A673 (cell line): ENCODE results near the gene C5. TPM values are rescaled to one million over a fixed set of nuclear protein-coding genes. Genes with fewer than 3 reads are reported as not detected.

Source experiments
- BruUV-seq: library from RNA; stranded (reverse); fragments of 400-500 nt; replicated peaks from 2 replicates; lab custom pipeline; 2021; lab: Mats Ljungman, UMichigan
- CTCF ChIA-PET: fragments of 300-600 bp; sonication (Branson Sonifier 250); formaldehyde crosslinking; loops from one replicate; lab custom pipeline; 2022; ENCODE audit warnings: antibody characterized with exemption; lab: Charles Lee
- POLR2A ChIA-PET: fragments of 300-600 bp; sonication (Branson Sonifier 250); formaldehyde crosslinking; loops from one replicate; lab custom pipeline; 2022; ENCODE audit warnings: antibody characterized with exemption; ENCODE audit not compliant: low non-redundant PET; lab: Charles Lee
- DNase-seq: peaks from one replicate; pipeline ENCODE4 v3.0.0-alpha.2; 2015; ENCODE audit warnings: low spot score
- H3K27ac ChIP-seq: fragments of 200-600 bp; sonication (generic); 2 replicates; pipeline ENCODE4 v1.5.1; 2016; ENCODE audit warnings: mixed run types, low read depth, mild to moderate bottlenecking, mixed read lengths, antibody characterized with exemption, low read length; ENCODE audit not compliant: poor library complexity, severe bottlenecking
- H3K27me3 ChIP-seq: fragments of 200-600 bp; sonication (generic); replicated peaks from 2 replicates; pipeline ENCODE4 v1.6.1; 2017; ENCODE audit warnings: mixed run types, low read depth, mild to moderate bottlenecking, mixed read lengths, antibody characterized with exemption, low read length; ENCODE audit not compliant: insufficient read depth, poor library complexity
- H3K36me3 ChIP-seq: fragments of 200-600 bp; sonication (generic); 2 replicates; pipeline ENCODE4 v1.6.1; 2016; ENCODE audit warnings: mixed run types, mild to moderate bottlenecking, mixed read lengths, antibody characterized with exemption, low read length; ENCODE audit not compliant: insufficient read depth, poor library complexity, severe bottlenecking
- H3K4me1 ChIP-seq: fragments of 200-600 bp; sonication (generic); 2 replicates; pipeline ENCODE4 v1.6.1; 2017; ENCODE audit warnings: mixed run types, mild to moderate bottlenecking, mixed read lengths, antibody characterized with exemption, low read length; ENCODE audit not compliant: insufficient read depth, poor library complexity, severe bottlenecking
- H3K4me3 ChIP-seq: fragments of 200-600 bp; sonication (generic); 2 replicates; pipeline ENCODE4 v1.5.1; 2016; ENCODE audit warnings: low read depth, mixed run types, mild to moderate bottlenecking, mixed read lengths, low read length; ENCODE audit not compliant: poor library complexity, severe bottlenecking
- H3K9me3 ChIP-seq: fragments of 200-600 bp; sonication (generic); 2 replicates; pipeline ENCODE4 v1.6.1; 2016; ENCODE audit warnings: mixed run types, low read depth, mild to moderate bottlenecking, mixed read lengths, antibody characterized with exemption, low read length; ENCODE audit not compliant: poor library complexity, severe bottlenecking
- CTCF ChIP-seq: fragments of 300-800, 200-600 bp; sonication (generic); conservative IDR thresholded peaks from 2 replicates; pipeline ENCODE4 v1.5.1; 2017; ENCODE audit warnings: low read depth, mild to moderate bottlenecking, antibody characterized with exemption, low read length, moderate library complexity, mixed read lengths
- EZH2 ChIP-seq: fragments of 200-600 bp; sonication (generic); IDR thresholded peaks from 2 replicates; pipeline ENCODE4 v1.6.1; 2017; ENCODE audit warnings: borderline replicate concordance, low read depth, mild to moderate bottlenecking, mixed read lengths, antibody characterized with exemption, low read length; ENCODE audit not compliant: poor library complexity, severe bottlenecking
- intact Hi-C: fragments of 100-400 bp; cut with micrococcal nuclease; formaldehyde crosslinking; loops from one replicate; pipeline ENCODE4 v1.10.0; 2022; ENCODE audit not compliant: unreplicated experiment
- total RNA-seq: library from RNA; stranded (reverse); gene quantifications from 2 replicates; pipeline ENCODE4 v1.2.3, GENCODE V29; 2021

C5 gene
- total RNA-seq, 1 experiment from 2014 or later: 4.4 TPM

GRCh38 chr9:120949290-120949689 is 100.8 kb downstream of the C5 start:
- intact Hi-C loops: no loop called here

GRCh38 chr9:120948824-120949223 is 101.3 kb downstream of the C5 start:
- BruUV-seq: no TSS peak
- ChIA-PET POLR2A (no interaction called here), CTCF (no interaction called here)
- Histone ChIP-seq H3K27ac (no peak overlapping the region), H3K9me3 (no peaks in the 10 kb centered on the region), H3K4me3 (no peak overlapping the region), H3K4me1 (peaks cover 38% of the 10 kb centered on the region), H3K36me3 (no peaks in the 10 kb centered on the region), H3K27me3 (no peaks in the 10 kb centered on the region)
- intact Hi-C loops: no loop called here
- no peak for DNase-seq
- TF ChIP-seq CTCF (no peak), EZH2 (no peak)

More at GRCh38 chr9:120949290-120949689, 100.8 kb downstream of the C5 start:
- TF ChIP-seq EZH2 (no peak), CTCF (no peak)
- POLR2A ChIA-PET: no interaction called here
- Histone ChIP-seq H3K36me3 (no peaks in the 10 kb centered on the region), H3K4me3 (no peak overlapping the region), H3K27me3 (no peaks in the 10 kb centered on the region), H3K9me3 (no peaks in the 10 kb centered on the region), H3K4me1 (peaks cover 38% of the 10 kb centered on the region), H3K27ac (peak overlapping the region; percentile 85)
- DNase-seq: no peak
- BruUV-seq: no TSS peak
- CTCF ChIA-PET: no interaction called here

GRCh38 chr9:120947222-120947621 is 102.9 kb downstream of the C5 start:
- Histone ChIP-seq H3K4me1 (peaks cover 32% of the 10 kb centered on the region), H3K27ac (no peak overlapping the region), H3K27me3 (no peaks in the 10 kb centered on the region), H3K4me3 (no peak overlapping the region), H3K9me3 (no peaks in the 10 kb centered on the region), H3K36me3 (no peaks in the 10 kb centered on the region)
- DNase-seq: no peak
- BruUV-seq: no TSS peak
- TF ChIP-seq CTCF (no peak), EZH2 (no peak)
- ChIA-PET POLR2A (interaction anchor here (0.7 kb wide), 1 partner anchor 20 kb away, joined by 3 read pairs; the partner anchor contains the start of gene TRAF1), CTCF (no interaction called here)
- intact Hi-C loops: no loop called here
